WTC11 (cell line): ENCODE data around the gene PDE6B. TPM values are rescaled to one million over a fixed set of nuclear protein-coding genes. Genes with fewer than 3 reads are reported as not detected.

Experiments used
- ATAC-seq: fragments of 200-7000 bp; cut with Tn5 transposase; 2 replicates; pipeline ENCODE4 v1.10.0; 2021; ENCODE audit warnings: mild to moderate bottlenecking, moderate library complexity
- CTCF ChIA-PET: fragments of 300-600 bp; sonication (Branson Sonifier 250); formaldehyde crosslinking; loops from one replicate; lab custom pipeline; 2021; ENCODE audit warnings: antibody characterized with exemption; lab: Charles Lee
- POLR2A ChIA-PET: fragments of 350-600 bp; sonication (Branson Sonifier 250); formaldehyde crosslinking; loops from one replicate; lab custom pipeline; 2021; ENCODE audit warnings: antibody characterized with exemption; lab: Charles Lee
- DNase-seq: peaks from one replicate; pipeline ENCODE4 v3.0.0; 2021; ENCODE audit warnings: low spot score
- H3K27ac Mint-ChIP-seq: 2 replicates; pipeline ENCODE4 v1.8.0; 2021; ENCODE audit warnings: mixed read lengths
- H3K27me3 Mint-ChIP-seq: 2 replicates; pipeline ENCODE4 v1.8.0; 2021; ENCODE audit warnings: low read depth, mild to moderate bottlenecking, moderate library complexity, mixed read lengths
- H3K36me3 Mint-ChIP-seq: 2 replicates; pipeline ENCODE4 v1.8.0; 2021; ENCODE audit warnings: mixed read lengths
- H3K4me1 Mint-ChIP-seq: 2 replicates; pipeline ENCODE4 v1.8.0; 2022; ENCODE audit warnings: mixed read lengths
- H3K4me3 Mint-ChIP-seq: 2 replicates; pipeline ENCODE4 v1.8.0; 2021; ENCODE audit warnings: mild to moderate bottlenecking, moderate library complexity, mixed read lengths
- H3K9me3 Mint-ChIP-seq: 2 replicates; pipeline ENCODE4 v1.8.0; 2021; ENCODE audit warnings: mixed read lengths
- ATF2 ChIP-seq: sonication (generic); formaldehyde crosslinking; IDR thresholded peaks from 2 replicates; pipeline ENCODE4 v1.8.1; 2022; ENCODE audit warnings: low read depth, missing genetic modification reagents, borderline replicate concordance
- ATF3 ChIP-seq: sonication (generic); formaldehyde crosslinking; conservative IDR thresholded peaks from 2 replicates; pipeline ENCODE4 v1.8.1; 2022; ENCODE audit warnings: mild to moderate bottlenecking, missing genetic modification reagents
- CREB1 ChIP-seq: sonication (generic); formaldehyde crosslinking; IDR thresholded peaks from 2 replicates; pipeline ENCODE4 v1.8.0; 2023; ENCODE audit warnings: mild to moderate bottlenecking, missing genetic modification reagents
- CREM ChIP-seq: sonication (generic); formaldehyde crosslinking; IDR thresholded peaks from 2 replicates; pipeline ENCODE4 v1.8.1; 2022; ENCODE audit warnings: mild to moderate bottlenecking, missing genetic modification reagents, moderate library complexity
- FOXJ3 ChIP-seq: sonication (generic); formaldehyde crosslinking; IDR thresholded peaks from 2 replicates; pipeline ENCODE4 v1.9.0; 2021; ENCODE audit warnings: missing genetic modification reagents, mild to moderate bottlenecking, borderline replicate concordance
- GTF2I ChIP-seq: fragments of 250-450 bp; sonication (Bioruptor Pico); conservative IDR thresholded peaks from 2 replicates; pipeline ENCODE4 v1.4.0; 2021; ENCODE audit warnings: mild to moderate bottlenecking
- NFYB ChIP-seq: sonication (generic); formaldehyde crosslinking; conservative IDR thresholded peaks from 2 replicates; pipeline ENCODE4 v1.8.0; 2022; ENCODE audit warnings: low read depth, missing genetic modification reagents
- PRDM15 ChIP-seq: sonication (generic); formaldehyde crosslinking; IDR thresholded peaks from 2 replicates; pipeline ENCODE4 v1.8.0; 2022; ENCODE audit warnings: missing genetic modification reagents
- RORB ChIP-seq: fragments of 250-450 bp; sonication (Bioruptor Pico); IDR thresholded peaks from 2 replicates; pipeline ENCODE4 v1.9.0; 2021; ENCODE audit warnings: mild to moderate bottlenecking
- SOX15 ChIP-seq: fragments of 250-450 bp; sonication (Bioruptor Pico); IDR thresholded peaks from 2 replicates; pipeline ENCODE4 v1.9.0; 2021; ENCODE audit warnings: mild to moderate bottlenecking
- ZNF219 ChIP-seq: sonication (generic); formaldehyde crosslinking; IDR thresholded peaks from 2 replicates; pipeline ENCODE4 v1.8.0; 2023; ENCODE audit warnings: missing genetic modification reagents, mild to moderate bottlenecking, borderline replicate concordance
- total RNA-seq: library from RNA; stranded (reverse); gene quantifications from 3 replicates; pipeline ENCODE4 v1.2.3, GENCODE V29; 2021
- TF ChIP-seq, protein P1 (sequence below): sonication (generic); formaldehyde crosslinking; IDR thresholded peaks from 2 replicates; pipeline ENCODE4 v1.8.1; 2023; ENCODE audit warnings: mild to moderate bottlenecking, moderate library complexity, missing genetic modification reagents
- TF ChIP-seq, protein P2 (sequence below): fragments of 250-450 bp; sonication (Bioruptor Pico); IDR thresholded peaks from 2 replicates; pipeline ENCODE4 v2.1.2; 2022; ENCODE audit warnings: mild to moderate bottlenecking, moderate library complexity
- TF ChIP-seq, protein P3 (sequence below): sonication (generic); formaldehyde crosslinking; IDR thresholded peaks from 2 replicates; pipeline ENCODE4 v1.8.0; 2023; ENCODE audit warnings: mild to moderate bottlenecking, missing genetic modification reagents
- TF ChIP-seq, protein P4 (sequence below): sonication (generic); formaldehyde crosslinking; IDR thresholded peaks from 2 replicates; pipeline ENCODE4 v1.8.0; 2022; ENCODE audit warnings: mild to moderate bottlenecking, missing genetic modification reagents

PDE6B gene
- total RNA-seq, 1 experiment from 2014 or later, result 7.1 TPM

DNA sequence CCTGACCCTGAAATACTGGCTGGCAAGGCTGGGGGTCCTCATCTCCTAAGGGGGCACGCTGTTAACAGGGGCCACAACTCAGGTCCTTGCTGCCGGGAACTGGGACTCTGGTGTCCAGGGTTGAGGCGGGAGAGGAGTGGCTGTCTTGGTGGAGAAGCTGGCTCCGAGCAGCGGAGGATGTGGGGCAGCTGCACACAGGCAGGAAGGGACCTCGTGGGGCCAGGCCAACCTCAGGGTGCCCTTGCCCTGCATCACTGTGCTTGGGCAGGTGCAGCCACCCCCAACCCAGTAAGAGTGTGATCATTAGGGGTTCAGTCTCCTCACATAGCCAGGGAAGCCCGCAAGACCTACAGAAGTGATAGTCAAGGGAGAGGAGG is 12.6 kb upstream of the PDE6B start:
- POLR2A ChIA-PET, result no interaction called here
- ATAC-seq (no peak), DNase-seq (no peak)
- H3K27me3 Mint-ChIP-seq, result peaks cover 9% of the 10 kb centered on the region
- H3K9me3 Mint-ChIP-seq, result peaks cover 4% of the 10 kb centered on the region; the same call in 1 of the 2 replicates
- TF ChIP-seq ATF2 (CRISPR knock-in tag), result no peak
- no peaks in the 10 kb centered on the region for H3K4me1 Mint-ChIP-seq
- no peaks in the 10 kb centered on the region for H3K36me3 Mint-ChIP-seq
- CTCF ChIA-PET, result no interaction called here
- no peak overlapping the region for H3K4me3 Mint-ChIP-seq
- no peak overlapping the region for H3K27ac Mint-ChIP-seq

- TF ChIP-seq SOX15 (no peak), RORB (CRISPR knock-in tag) (no peak), ATF2 (CRISPR knock-in tag) (no peak), FOXJ3 (CRISPR knock-in tag) (no peak), ATF3 (CRISPR knock-in tag) (no peak), CREM (CRISPR knock-in tag) (no peak), GTF2I (no peak), CREB1 (CRISPR knock-in tag) (no peak)
- TF ChIP-seq, protein P1, sequence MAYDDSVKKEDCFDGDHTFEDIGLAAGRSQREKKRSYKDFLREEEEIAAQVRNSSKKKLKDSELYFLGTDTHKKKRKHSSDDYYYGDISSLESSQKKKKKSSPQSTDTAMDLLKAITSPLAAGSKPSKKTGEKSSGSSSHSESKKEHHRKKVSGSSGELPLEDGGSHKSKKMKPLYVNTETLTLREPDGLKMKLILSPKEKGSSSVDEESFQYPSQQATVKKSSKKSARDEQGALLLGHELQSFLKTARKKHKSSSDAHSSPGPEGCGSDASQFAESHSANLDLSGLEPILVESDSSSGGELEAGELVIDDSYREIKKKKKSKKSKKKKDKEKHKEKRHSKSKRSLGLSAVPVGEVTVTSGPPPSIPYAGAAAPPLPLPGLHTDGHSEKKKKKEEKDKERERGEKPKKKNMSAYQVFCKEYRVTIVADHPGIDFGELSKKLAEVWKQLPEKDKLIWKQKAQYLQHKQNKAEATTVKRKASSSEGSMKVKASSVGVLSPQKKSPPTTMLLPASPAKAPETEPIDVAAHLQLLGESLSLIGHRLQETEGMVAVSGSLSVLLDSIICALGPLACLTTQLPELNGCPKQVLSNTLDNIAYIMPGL (CRISPR knock-in tag), result no peak
- TF ChIP-seq, protein P2, sequence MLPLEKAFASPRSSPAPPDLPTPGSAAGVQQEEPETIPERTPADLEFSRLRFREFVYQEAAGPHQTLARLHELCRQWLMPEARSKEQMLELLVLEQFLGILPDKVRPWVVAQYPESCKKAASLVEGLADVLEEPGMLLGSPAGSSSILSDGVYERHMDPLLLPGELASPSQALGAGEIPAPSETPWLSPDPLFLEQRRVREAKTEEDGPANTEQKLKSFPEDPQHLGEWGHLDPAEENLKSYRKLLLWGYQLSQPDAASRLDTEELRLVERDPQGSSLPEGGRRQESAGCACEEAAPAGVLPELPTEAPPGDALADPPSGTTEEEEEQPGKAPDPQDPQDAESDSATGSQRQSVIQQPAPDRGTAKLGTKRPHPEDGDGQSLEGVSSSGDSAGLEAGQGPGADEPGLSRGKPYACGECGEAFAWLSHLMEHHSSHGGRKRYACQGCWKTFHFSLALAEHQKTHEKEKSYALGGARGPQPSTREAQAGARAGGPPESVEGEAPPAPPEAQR (CRISPR knock-in tag), result no peak
- no peaks in the 10 kb centered on the region for H3K4me1 Mint-ChIP-seq
- H3K36me3 Mint-ChIP-seq, result no peaks in the 10 kb centered on the region
- ATAC-seq, result no peak
- peaks cover 9% of the 10 kb centered on the region for H3K27me3 Mint-ChIP-seq
- DNase-seq, result no peak
- H3K9me3 Mint-ChIP-seq, result peaks cover 4% of the 10 kb centered on the region; the same call in 1 of the 2 replicates
- CTCF ChIA-PET, result interaction anchor here (1.3 to 1.5 kb wide), 2 partner anchors 10 to 11 kb away, joined by 4 to 5 read pairs; no protein-coding TSS in a partner anchor
- H3K4me3 Mint-ChIP-seq, result no peak overlapping the region
- POLR2A ChIA-PET, result no interaction called here
- no peak overlapping the region for H3K27ac Mint-ChIP-seq
Observed at GRCh38 chr4:613126-613525, 12.2 kb upstream of the PDE6B start.

DNA sequence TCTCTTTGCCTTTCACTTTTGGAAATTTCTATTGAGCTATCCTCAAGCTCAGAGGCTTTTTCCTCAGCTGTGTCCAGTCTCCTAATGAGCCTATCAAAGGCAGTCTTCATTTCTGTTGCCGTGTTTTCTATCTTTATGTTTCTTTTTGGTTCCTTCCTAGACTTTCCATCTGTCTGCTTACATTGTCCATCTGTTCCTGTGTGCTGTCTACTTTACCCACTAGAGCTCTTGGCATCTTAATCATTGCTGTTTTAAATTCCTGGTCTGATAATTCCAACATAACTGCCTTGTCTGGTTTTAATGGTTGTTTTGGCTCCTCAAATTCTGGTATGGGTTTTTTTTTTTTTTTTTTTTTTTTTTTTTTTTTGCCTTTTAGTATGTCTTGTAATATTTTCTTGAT is 9.3 kb upstream of the PDE6B start:
- Mint-ChIP-seq H3K27ac (no peak overlapping the region), H3K4me3 (no peak overlapping the region), H3K4me1 (no peaks in the 10 kb centered on the region), H3K36me3 (no peaks in the 10 kb centered on the region), H3K9me3 (no peaks in the 10 kb centered on the region), H3K27me3 (peaks cover 9% of the 10 kb centered on the region)
- CTCF ChIA-PET, result interaction anchor here (0.6 to 1.6 kb wide), 4 partner anchors 10 to 52 kb away, joined by 3 to 6 read pairs (median 4); no protein-coding TSS in a partner anchor
- DNase-seq (no peak), ATAC-seq (no peak)
- POLR2A ChIA-PET, result no interaction called here
- TF ChIP-seq NFYB (CRISPR knock-in tag), result no peak
- TF ChIP-seq, protein P3, sequence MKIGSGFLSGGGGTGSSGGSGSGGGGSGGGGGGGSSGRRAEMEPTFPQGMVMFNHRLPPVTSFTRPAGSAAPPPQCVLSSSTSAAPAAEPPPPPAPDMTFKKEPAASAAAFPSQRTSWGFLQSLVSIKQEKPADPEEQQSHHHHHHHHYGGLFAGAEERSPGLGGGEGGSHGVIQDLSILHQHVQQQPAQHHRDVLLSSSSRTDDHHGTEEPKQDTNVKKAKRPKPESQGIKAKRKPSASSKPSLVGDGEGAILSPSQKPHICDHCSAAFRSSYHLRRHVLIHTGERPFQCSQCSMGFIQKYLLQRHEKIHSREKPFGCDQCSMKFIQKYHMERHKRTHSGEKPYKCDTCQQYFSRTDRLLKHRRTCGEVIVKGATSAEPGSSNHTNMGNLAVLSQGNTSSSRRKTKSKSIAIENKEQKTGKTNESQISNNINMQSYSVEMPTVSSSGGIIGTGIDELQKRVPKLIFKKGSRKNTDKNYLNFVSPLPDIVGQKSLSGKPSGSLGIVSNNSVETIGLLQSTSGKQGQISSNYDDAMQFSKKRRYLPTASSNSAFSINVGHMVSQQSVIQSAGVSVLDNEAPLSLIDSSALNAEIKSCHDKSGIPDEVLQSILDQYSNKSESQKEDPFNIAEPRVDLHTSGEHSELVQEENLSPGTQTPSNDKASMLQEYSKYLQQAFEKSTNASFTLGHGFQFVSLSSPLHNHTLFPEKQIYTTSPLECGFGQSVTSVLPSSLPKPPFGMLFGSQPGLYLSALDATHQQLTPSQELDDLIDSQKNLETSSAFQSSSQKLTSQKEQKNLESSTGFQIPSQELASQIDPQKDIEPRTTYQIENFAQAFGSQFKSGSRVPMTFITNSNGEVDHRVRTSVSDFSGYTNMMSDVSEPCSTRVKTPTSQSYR (CRISPR knock-in tag), result no peak
- TF ChIP-seq PRDM15, result no peak
- no peak for TF ChIP-seq ZNF219 (CRISPR knock-in tag)
- TF ChIP-seq FOXJ3 (CRISPR knock-in tag), result no peak
- TF ChIP-seq, protein P4, sequence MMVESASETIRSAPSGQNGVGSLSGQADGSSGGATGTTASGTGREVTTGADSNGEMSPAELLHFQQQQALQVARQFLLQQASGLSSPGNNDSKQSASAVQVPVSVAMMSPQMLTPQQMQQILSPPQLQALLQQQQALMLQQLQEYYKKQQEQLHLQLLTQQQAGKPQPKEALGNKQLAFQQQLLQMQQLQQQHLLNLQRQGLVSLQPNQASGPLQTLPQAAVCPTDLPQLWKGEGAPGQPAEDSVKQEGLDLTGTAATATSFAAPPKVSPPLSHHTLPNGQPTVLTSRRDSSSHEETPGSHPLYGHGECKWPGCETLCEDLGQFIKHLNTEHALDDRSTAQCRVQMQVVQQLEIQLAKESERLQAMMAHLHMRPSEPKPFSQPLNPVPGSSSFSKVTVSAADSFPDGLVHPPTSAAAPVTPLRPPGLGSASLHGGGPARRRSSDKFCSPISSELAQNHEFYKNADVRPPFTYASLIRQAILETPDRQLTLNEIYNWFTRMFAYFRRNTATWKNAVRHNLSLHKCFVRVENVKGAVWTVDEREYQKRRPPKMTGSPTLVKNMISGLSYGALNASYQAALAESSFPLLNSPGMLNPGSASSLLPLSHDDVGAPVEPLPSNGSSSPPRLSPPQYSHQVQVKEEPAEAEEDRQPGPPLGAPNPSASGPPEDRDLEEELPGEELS (CRISPR knock-in tag), result no peak
